RWPE2 (cell line): ENCODE measurements around the gene PTPRK.

Source experiments
- ATAC-seq: fragments of 200-7000 bp; cut with Tn5 transposase; 3 replicates; pipeline ENCODE4 v1.9.1; 2021; ENCODE audit warnings: low read depth
- DNase-seq: peaks from one replicate; pipeline ENCODE4 v3.0.0-alpha.2; 2020; ENCODE audit warnings: low spot score
- H3K27ac ChIP-seq: fragments of 450-650 bp; 2 replicates; pipeline ENCODE4 v1.5.1; 2017; ENCODE audit warnings: mild to moderate bottlenecking; ENCODE audit not compliant: poor library complexity, severe bottlenecking
- H3K27me3 ChIP-seq: fragments of 250-450 bp; sonication (Bioruptor Pico); 2 replicates; pipeline ENCODE4 v1.5.1; 2021; ENCODE audit warnings: mild to moderate bottlenecking, moderate library complexity; ENCODE audit not compliant: insufficient read depth, poor library complexity, severe bottlenecking
- H3K36me3 ChIP-seq: fragments of 250-450 bp; sonication (Bioruptor Pico); 2 replicates; pipeline ENCODE4 v1.5.1; 2020; ENCODE audit warnings: low read depth, mild to moderate bottlenecking, moderate library complexity
- H3K4me1 ChIP-seq: fragments of 250-450 bp; sonication (Bioruptor Pico); 2 replicates; pipeline ENCODE4 v1.5.1; 2021; ENCODE audit warnings: mild to moderate bottlenecking, moderate library complexity; ENCODE audit not compliant: insufficient read depth, poor library complexity, severe bottlenecking
- H3K4me3 ChIP-seq: fragments of 250-450 bp; sonication (Bioruptor Pico); 2 replicates; pipeline ENCODE4 v1.5.1; 2021; ENCODE audit warnings: mild to moderate bottlenecking, moderate library complexity; ENCODE audit not compliant: severe bottlenecking
- H3K9me3 ChIP-seq: fragments of 250-450 bp; sonication (Bioruptor Pico); 2 replicates; pipeline ENCODE4 v1.5.1; 2021; ENCODE audit warnings: mild to moderate bottlenecking, moderate library complexity; ENCODE audit not compliant: severe bottlenecking
- TF ChIP-seq, protein P1 (sequence below): fragments of 450-650 bp; IDR thresholded peaks from one replicate; pipeline ENCODE4 v1.5.1; 2017; ENCODE audit warnings: mild to moderate bottlenecking, moderate library complexity; ENCODE audit not compliant: poor library complexity, severe bottlenecking

The PTPRK gene

DNA sequence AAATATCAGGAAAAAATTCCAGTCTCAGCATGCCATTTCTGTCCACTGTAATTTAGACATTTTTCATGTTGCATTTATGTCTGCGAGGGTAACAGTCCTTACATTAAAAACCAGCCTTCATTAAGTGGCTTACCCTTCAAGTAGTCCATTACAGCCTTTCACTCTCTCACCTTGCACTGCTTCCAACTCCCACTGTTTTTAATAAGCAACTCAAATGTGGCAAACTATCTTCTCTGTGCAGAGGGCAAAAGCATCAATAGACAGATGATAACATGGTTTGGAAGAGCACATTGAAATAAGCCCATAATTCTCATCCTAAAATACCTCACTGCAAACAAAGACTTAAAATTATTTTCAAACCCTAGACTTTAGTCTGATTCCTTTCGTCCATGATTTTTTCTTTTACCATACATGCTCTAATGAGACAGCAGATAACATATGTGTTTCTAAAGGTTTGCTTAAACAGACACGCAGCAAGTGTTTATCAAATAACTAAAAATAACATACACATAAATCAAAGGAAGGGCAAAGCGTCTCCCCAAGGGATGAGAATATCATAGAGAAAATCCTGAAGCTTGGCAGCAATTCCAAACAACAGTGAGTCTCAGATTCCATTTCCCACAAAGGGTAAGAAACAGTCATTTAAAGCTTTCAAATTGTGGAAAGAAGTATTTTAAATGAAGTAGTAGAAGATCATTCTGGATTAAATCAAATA, 130.4 kb downstream of the PTPRK start:
- Histone ChIP-seq H3K27me3 (no peaks in the 10 kb centered on the region), H3K9me3 (no peaks in the 10 kb centered on the region), H3K4me1 (no peaks in the 10 kb centered on the region), H3K36me3 (peaks cover under 1% of the 10 kb centered on the region; the same call in 1 of the 2 replicates), H3K27ac (no peak overlapping the region), H3K4me3 (no peak overlapping the region)
- TF ChIP-seq, protein P1, sequence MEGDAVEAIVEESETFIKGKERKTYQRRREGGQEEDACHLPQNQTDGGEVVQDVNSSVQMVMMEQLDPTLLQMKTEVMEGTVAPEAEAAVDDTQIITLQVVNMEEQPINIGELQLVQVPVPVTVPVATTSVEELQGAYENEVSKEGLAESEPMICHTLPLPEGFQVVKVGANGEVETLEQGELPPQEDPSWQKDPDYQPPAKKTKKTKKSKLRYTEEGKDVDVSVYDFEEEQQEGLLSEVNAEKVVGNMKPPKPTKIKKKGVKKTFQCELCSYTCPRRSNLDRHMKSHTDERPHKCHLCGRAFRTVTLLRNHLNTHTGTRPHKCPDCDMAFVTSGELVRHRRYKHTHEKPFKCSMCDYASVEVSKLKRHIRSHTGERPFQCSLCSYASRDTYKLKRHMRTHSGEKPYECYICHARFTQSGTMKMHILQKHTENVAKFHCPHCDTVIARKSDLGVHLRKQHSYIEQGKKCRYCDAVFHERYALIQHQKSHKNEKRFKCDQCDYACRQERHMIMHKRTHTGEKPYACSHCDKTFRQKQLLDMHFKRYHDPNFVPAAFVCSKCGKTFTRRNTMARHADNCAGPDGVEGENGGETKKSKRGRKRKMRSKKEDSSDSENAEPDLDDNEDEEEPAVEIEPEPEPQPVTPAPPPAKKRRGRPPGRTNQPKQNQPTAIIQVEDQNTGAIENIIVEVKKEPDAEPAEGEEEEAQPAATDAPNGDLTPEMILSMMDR: no peak
- ATAC-seq (no peak), DNase-seq (no peak)

DNA sequence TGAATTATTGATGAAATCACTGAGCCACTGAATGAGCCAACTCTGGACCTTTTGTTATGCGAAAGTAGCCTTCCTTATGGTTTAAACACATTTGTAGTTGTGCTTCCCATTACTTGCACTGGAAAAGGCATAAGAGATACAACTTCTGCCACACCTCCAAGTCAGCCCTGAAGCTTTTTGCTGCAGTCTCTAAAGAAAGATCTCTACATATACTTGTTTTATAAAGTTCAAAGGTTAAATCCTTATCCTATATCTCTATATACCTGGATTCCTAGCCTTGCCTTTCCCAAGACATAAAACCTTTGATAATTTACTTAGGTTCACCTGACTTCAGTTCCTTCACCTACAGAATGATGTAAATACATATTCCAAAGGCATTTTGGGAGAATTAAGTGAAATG, 132.0 kb downstream of the PTPRK start:
- DNase-seq: no peak
- Histone ChIP-seq H3K27ac (no peak overlapping the region), H3K4me1 (no peaks in the 10 kb centered on the region), H3K36me3 (no peaks in the 10 kb centered on the region), H3K9me3 (no peaks in the 10 kb centered on the region), H3K4me3 (no peak overlapping the region), H3K27me3 (no peaks in the 10 kb centered on the region)
- no peak for ATAC-seq
- TF ChIP-seq, protein P1: no peak

DNA sequence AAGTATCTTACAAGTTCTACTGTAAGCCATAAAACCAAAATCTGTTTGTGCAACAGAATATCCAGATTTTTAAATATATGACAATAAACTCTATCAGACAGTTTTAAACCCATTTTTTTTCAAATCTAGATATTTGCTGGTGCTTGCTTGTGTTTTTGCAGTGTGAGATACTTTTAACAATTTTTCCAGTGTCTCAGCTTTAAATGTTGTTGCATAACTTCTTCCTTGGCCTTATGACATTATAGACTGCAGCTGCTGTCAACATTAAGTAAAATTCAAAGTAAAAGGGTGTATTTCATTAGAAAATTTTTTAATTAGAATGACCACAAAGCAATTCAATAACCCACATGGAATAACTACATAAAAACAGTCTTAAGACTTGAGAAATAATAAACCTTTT, 139.5 kb downstream of the PTPRK start:
- Histone ChIP-seq H3K27ac (no peak overlapping the region), H3K36me3 (peaks cover 15% of the 10 kb centered on the region), H3K4me3 (no peak overlapping the region), H3K27me3 (no peaks in the 10 kb centered on the region), H3K4me1 (no peaks in the 10 kb centered on the region), H3K9me3 (peaks cover 10% of the 10 kb centered on the region)
- DNase-seq: no peak
- no peak for ATAC-seq
- TF ChIP-seq, protein P1: no peak

GRCh38 chr6:128379577-128379976, 140.8 kb downstream of the PTPRK start:
- TF ChIP-seq, protein P1: no peak
- DNase-seq (no peak), ATAC-seq (no peak)
- H3K9me3 ChIP-seq: peaks cover 10% of the 10 kb centered on the region
- no peaks in the 10 kb centered on the region for H3K27me3 ChIP-seq
- H3K36me3 ChIP-seq: peaks cover 15% of the 10 kb centered on the region
- no peak overlapping the region for H3K27ac ChIP-seq
- no peak overlapping the region for H3K4me3 ChIP-seq
- H3K4me1 ChIP-seq: no peaks in the 10 kb centered on the region

DNA sequence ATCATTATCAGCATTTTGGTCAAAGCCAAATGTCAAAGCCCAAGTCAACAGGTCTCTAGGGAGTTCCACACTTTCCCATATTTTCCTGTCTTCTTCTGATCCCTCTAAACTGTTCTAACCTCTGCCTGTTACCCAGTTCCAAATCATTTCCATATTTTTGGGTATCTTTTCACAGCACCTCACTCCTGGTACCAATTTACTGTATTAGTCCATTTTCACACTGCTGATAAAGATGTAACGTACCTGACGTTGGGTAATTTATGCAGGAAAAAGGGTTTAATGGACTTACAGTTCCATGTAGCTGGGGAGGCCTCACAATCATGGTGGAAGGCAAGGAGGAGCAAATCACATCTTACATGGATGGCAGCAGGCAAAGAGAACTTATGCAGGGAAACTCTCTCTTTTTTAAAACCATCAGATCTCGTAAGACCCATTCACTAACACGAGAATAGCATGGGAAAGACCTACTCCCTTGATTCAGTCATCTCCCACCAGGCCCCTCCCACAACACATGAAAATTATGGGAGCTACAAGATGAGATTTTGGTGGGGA, 143.4 kb downstream of the PTPRK start:
- Histone ChIP-seq H3K4me1 (no peaks in the 10 kb centered on the region), H3K4me3 (no peak overlapping the region), H3K9me3 (peaks cover 10% of the 10 kb centered on the region), H3K36me3 (peaks cover 12% of the 10 kb centered on the region), H3K27me3 (no peaks in the 10 kb centered on the region), H3K27ac (no peak overlapping the region)
- TF ChIP-seq, protein P1: no peak
- DNase-seq (no peak), ATAC-seq (no peak)
